Gastroesophageal sphincter (tissue), 4 donors: ENCODE results near the gene KLHDC7B. TPM values are rescaled to one million over a fixed set of nuclear protein-coding genes. Genes with fewer than 3 reads are reported as not detected.

Experiments used
- ATAC-seq: fragments of 150-250 bp; one replicate; pipeline ENCODE4 v1.9.1; 2016; ENCODE audit warnings: mild to moderate bottlenecking, moderate library complexity
- H3K27ac ChIP-seq, 4 donors: fragments of 200-600 bp; sonication (generic) in 3 of 4; 1 replicate in 3 of 4; 2 replicates in 1 of 4; pipeline ENCODE4 v1.5.1; 2016 to 2019
- H3K27me3 ChIP-seq: fragments of 200-600 bp; sonication (generic); one replicate; pipeline ENCODE4 v1.5.1; 2019
- H3K36me3 ChIP-seq, 2 donors: fragments of 200-600 bp; sonication (generic); one replicate each; pipeline ENCODE4 v1.5.1; 2019; ENCODE audit warnings: control low read depth in 1 of 2
- H3K4me1 ChIP-seq, 3 donors: fragments of 200-600 bp; sonication (generic); 1 replicate in 2 of 3; 2 replicates in 1 of 3; pipeline ENCODE4 v1.5.1; 2016 to 2019; ENCODE audit warnings: control low read depth in 2 of 3
- H3K4me3 ChIP-seq, 2 donors: fragments of 200-600 bp; sonication (generic); one replicate each; pipeline ENCODE4 v1.5.1; 2019; ENCODE audit warnings: mild to moderate bottlenecking in 1 of 2, moderate library complexity in 1 of 2
- H3K9me3 ChIP-seq, 3 donors: fragments of 200-600 bp; sonication (generic); one replicate each; pipeline ENCODE4 v1.5.1; 2017 to 2019; ENCODE audit warnings: control low read depth in 2 of 3
- EP300 ChIP-seq: sonication (generic); formaldehyde crosslinking; IDR thresholded peaks from one replicate; pipeline ENCODE4 v1.6.1; 2017; ENCODE audit warnings: antibody characterized with exemption, mild to moderate bottlenecking
- POLR2A ChIP-seq, 2 donors: fragments of 450-650 bp; IDR thresholded peaks; one replicate each; pipeline ENCODE4 v1.6.1; 2017; ENCODE audit warnings: antibody characterized with exemption in 2 of 2, mild to moderate bottlenecking in 2 of 2, moderate library complexity in 1 of 2
- POLR2AphosphoS5 ChIP-seq: sonication (generic); formaldehyde crosslinking; IDR thresholded peaks from one replicate; pipeline ENCODE4 v1.6.1; 2017; ENCODE audit warnings: antibody characterized with exemption
- WGBS, 2 donors: methylation state at CpG; one replicate each; pipeline ENCODE4 v1.1.5; 2018; ENCODE audit warnings: low coverage in 1 of 2; 5-methylcytosine and 5-hydroxymethylcytosine counted together
- total RNA-seq, 4 donors: library from RNA; depleted of rRNA; stranded (reverse); fragments of >200 nt; gene quantifications; one replicate each; pipeline ENCODE4 v1.1.0, GENCODE V29; 2016
- TF ChIP-seq, protein P1 (sequence below), 4 experiments: fragments of 200-600 bp in 2 of 4; fragments of 450-650 bp in 2 of 4; sonication (generic) in 1 of 4; IDR thresholded peaks; one replicate each; pipeline ENCODE4 v1.5.1; 2017 to 2019; ENCODE audit warnings: antibody characterized with exemption in 4 of 4, mild to moderate bottlenecking in 2 of 4, moderate library complexity in 2 of 4

The KLHDC7B gene
- total RNA-seq, 4 donors from 2014 or later: 0.08 to 0.31 (median 0.27) TPM; not detected in 1

DNA sequence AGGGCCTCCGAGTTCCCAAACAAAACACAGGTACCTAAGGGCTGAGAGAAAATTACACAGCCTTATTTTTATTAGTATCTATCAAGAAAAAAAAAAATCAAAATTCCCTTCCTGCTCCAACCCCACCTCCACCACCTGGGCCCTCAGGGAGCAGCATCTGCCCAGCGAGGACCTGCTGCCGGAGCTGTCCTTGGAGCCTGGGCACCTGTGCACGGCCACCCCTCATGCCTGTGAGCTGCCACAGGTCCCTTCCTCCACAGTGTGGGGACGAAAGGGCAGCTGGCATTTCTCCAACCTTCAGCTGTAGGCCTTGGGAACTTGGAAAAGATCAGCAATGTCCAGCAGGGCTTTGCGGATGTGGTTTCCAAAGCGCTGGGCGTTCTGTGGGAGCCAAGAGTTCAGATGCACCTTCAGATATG lies 23.4 kb downstream of the KLHDC7B start:
- no peak for TF ChIP-seq EP300
- TF ChIP-seq, protein P1, sequence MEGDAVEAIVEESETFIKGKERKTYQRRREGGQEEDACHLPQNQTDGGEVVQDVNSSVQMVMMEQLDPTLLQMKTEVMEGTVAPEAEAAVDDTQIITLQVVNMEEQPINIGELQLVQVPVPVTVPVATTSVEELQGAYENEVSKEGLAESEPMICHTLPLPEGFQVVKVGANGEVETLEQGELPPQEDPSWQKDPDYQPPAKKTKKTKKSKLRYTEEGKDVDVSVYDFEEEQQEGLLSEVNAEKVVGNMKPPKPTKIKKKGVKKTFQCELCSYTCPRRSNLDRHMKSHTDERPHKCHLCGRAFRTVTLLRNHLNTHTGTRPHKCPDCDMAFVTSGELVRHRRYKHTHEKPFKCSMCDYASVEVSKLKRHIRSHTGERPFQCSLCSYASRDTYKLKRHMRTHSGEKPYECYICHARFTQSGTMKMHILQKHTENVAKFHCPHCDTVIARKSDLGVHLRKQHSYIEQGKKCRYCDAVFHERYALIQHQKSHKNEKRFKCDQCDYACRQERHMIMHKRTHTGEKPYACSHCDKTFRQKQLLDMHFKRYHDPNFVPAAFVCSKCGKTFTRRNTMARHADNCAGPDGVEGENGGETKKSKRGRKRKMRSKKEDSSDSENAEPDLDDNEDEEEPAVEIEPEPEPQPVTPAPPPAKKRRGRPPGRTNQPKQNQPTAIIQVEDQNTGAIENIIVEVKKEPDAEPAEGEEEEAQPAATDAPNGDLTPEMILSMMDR (IDR thresholded peaks at IDR 0.05): no peak
- TF ChIP-seq POLR2A (IDR thresholded peaks at IDR 0.05): no peak
- TF ChIP-seq POLR2AphosphoS5: no peak
- H3K4me3 ChIP-seq: no peak overlapping the region
- 86% methylated on average over 1 of the region's 8 CpGs; no CpG with 5 or more reads in 1 of the 2 donors for WGBS, 2 donors
- ATAC-seq: no peak
- H3K9me3 ChIP-seq: no peaks in the 10 kb centered on the region
- H3K27ac ChIP-seq: no peak overlapping the region
- peaks cover 0 to 67% of the 10 kb centered on the region in 2 donors for H3K36me3 ChIP-seq
- H3K4me1 ChIP-seq: peaks cover 0 to 5% (median 0%) of the 10 kb centered on the region in 3 donors
- no peaks in the 10 kb centered on the region for H3K27me3 ChIP-seq

DNA sequence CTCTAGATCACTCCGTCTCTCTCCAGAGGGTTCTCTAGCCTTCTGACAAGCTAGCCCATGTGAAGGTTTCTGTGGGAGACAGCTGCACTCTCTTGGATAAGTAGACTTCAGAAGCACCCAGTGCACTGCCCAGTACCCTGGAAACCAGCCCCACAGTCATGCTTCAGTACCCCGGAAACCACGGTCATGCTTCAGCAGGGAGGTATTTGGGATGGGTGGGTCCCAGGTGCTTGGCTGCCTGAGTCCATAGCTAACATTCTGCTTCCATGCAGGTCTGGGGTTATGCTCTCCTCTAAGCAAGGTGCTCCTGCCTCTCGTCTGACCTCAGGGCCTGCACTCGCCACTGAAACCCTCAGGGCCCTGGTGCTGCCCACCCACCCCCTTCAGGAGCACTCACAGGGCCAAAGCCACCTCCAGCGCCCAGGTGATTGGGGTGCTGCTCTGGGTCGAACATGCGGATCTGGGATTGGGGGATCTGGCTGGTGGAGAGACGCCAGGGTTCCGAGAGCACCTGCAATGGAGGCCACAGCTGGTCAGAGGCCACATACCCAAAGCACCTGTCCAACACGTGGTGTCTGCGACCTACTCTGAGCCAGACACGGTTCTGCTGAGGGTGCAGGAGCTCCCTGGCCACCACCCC lies 24.3 kb downstream of the KLHDC7B start:
- peaks cover 0 to 72% of the 10 kb centered on the region in 2 donors for H3K36me3 ChIP-seq
- ATAC-seq: no peak
- no peaks in the 10 kb centered on the region for H3K27me3 ChIP-seq
- WGBS, 2 donors: 50 to 68% methylated on average over 1 to 3 of the region's 13 CpGs
- no peaks in the 10 kb centered on the region for H3K4me1 ChIP-seq
- TF ChIP-seq EP300 (no peak), POLR2A (IDR thresholded peaks at IDR 0.05) (no peak), POLR2AphosphoS5 (no peak)
- TF ChIP-seq, protein P1 (IDR thresholded peaks at IDR 0.05): no peak
- no peak overlapping the region for H3K27ac ChIP-seq
- no peaks in the 10 kb centered on the region for H3K9me3 ChIP-seq
- no peak overlapping the region for H3K4me3 ChIP-seq

DNA sequence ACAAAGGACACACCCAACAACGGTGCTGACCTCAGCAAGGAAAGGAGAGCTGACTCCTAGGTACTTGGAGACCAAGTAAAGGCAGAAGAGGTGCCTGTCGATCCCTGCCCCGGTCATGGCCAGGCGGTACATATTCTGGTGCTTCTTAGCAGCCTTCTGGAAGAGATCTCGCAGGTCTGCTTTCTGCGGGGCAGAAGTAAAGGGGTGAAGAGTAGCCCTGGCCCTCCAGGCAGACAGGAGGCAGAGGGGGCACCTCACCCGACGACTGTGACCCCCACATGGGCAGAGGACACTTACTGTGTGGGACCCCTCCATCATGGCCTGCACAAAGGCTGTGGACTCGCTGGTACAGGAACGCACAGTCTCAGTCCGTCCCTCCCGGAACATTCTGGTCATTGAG lies 25.2 kb downstream of the KLHDC7B start:
- TF ChIP-seq EP300 (no peak), POLR2AphosphoS5 (no peak), POLR2A (IDR thresholded peaks at IDR 0.05) (no peak)
- TF ChIP-seq, protein P1 (IDR thresholded peaks at IDR 0.05): no peak
- Histone ChIP-seq H3K27me3 (no peaks in the 10 kb centered on the region), H3K9me3 (no peaks in the 10 kb centered on the region), H3K4me1 (no peaks in the 10 kb centered on the region), H3K36me3 (peaks cover 0 to 77% of the 10 kb centered on the region in 2 donors), H3K27ac (no peak overlapping the region), H3K4me3 (no peak overlapping the region)
- 93 to 100% methylated on average over 1 to 3 of the region's 12 CpGs for WGBS, 2 donors
- ATAC-seq: no peak

DNA sequence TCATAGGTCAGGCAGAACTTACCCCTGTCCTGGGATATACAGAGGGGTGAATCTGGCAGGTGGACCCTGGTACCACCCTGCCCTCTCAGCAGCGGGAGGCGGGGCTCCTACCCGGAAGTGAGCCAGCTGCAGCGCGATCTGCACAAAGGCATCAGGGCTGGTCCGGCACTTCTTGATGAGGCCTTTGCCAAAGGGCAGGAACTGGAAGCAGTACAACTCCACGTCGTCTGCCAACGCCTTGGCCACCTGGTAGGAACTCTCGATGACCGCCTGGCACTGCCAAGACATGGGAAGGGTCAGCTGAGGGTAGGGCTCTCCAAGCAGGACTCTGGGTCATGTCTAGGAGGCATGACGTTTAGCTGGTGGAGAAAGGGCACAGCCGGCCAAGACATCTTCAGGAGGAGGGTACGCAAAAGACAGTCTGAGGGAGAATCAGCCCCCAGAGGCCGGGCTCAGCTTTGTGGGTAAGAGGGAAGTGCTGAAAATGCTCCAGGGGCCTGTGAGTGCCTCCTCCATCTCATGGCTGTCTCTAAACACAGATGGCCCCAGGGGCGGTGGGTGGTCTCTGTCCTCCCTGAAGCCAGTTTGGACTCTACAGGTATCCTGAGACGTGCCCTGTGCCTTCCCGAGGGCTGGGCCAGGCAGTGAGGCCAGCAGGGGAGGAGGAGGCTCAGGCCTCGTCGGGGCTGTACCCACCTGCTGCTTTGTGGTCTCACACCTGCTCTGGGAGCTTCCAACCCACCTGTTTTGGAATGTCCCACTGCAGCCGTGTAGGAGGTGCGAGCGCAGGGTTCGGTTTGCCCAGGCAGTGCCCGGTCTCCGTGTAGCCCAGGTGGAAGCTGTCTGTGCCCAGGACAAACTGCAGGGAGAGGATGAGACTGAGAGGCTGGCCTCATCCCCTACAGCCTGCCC lies 25.8 kb downstream of the KLHDC7B start:
- no CpG with 5 or more reads among the region's 26 CpGs for WGBS, 2 donors
- Histone ChIP-seq H3K4me3 (no peak overlapping the region), H3K27me3 (no peaks in the 10 kb centered on the region), H3K36me3 (peaks cover 0 to 79% of the 10 kb centered on the region in 2 donors), H3K4me1 (no peaks in the 10 kb centered on the region), H3K27ac (no peak overlapping the region), H3K9me3 (no peaks in the 10 kb centered on the region)
- TF ChIP-seq POLR2A (IDR thresholded peaks at IDR 0.05): no peak
- TF ChIP-seq, protein P1 (IDR thresholded peaks at IDR 0.05): no peak
- TF ChIP-seq EP300: no peak
- TF ChIP-seq POLR2AphosphoS5: no peak
- no peak for ATAC-seq
